Measurements from ENCODE around the gene TBC1D17.

TBC1D17 gene

GRCh38 chr19:49884760-49885159 lies 7.3 kb downstream of the TBC1D17 start:
- peaks cover 55 to 95% (median 74%) of the 10 kb centered on the region in 3 donors for H3K36me3 ChIP-seq
- no peaks in the 10 kb centered on the region for H3K9me3 ChIP-seq
- TF ChIP-seq CTCF (IDR thresholded peaks at IDR 0.05), result no peak
- no peak overlapping the region for H3K27ac ChIP-seq
- no peak overlapping the region for H3K4me3 ChIP-seq
- DNase-seq, result no peak
- H3K27me3 ChIP-seq, result peaks cover 0 to 1% of the 10 kb centered on the region in 2 donors
- intact Hi-C loops (cut with DNase I; ENCODE audit: low total_unique reads), result no loop called here
- peaks cover 0 to 2% (median 1%) of the 10 kb centered on the region in 4 donors for H3K4me1 ChIP-seq

- no peak for DNase-seq
- H3K27ac ChIP-seq, result no peak overlapping the region
- TF ChIP-seq CTCF (IDR thresholded peaks at IDR 0.05), result no peak
- no peaks in the 10 kb centered on the region for H3K9me3 ChIP-seq
- H3K27me3 ChIP-seq, result peaks cover 0 to 21% of the 10 kb centered on the region in 2 donors
- intact Hi-C loops (cut with DNase I; ENCODE audit: low total_unique reads), result no loop called here
- H3K36me3 ChIP-seq, result peaks cover 31 to 71% (median 51%) of the 10 kb centered on the region in 3 donors
- peaks cover 0 to 15% (median 11%) of the 10 kb centered on the region in 4 donors for H3K4me1 ChIP-seq
- H3K4me3 ChIP-seq, result no peak overlapping the region
These were observed 9.6 kb downstream of the TBC1D17 start for GRCh38 chr19:49887037-49887664.

- intact Hi-C loops (cut with DNase I; ENCODE audit: low total_unique reads), result no loop called here
- no peaks in the 10 kb centered on the region for H3K9me3 ChIP-seq
- peaks cover 0 to 15% (median 11%) of the 10 kb centered on the region in 4 donors for H3K4me1 ChIP-seq
- H3K27me3 ChIP-seq, result peaks cover 0 to 28% of the 10 kb centered on the region in 2 donors
- no peak overlapping the region for H3K27ac ChIP-seq
- peaks cover 23 to 64% (median 43%) of the 10 kb centered on the region in 3 donors for H3K36me3 ChIP-seq
- H3K4me3 ChIP-seq, result no peak overlapping the region
- TF ChIP-seq CTCF (IDR thresholded peaks at IDR 0.05), result no peak
- no peak for DNase-seq
These were observed 10.4 kb downstream of the TBC1D17 start for GRCh38 chr19:49887665-49888509.

- H3K36me3 ChIP-seq, result peaks cover 18 to 58% (median 37%) of the 10 kb centered on the region in 3 donors
- intact Hi-C loops (cut with DNase I; ENCODE audit: low total_unique reads), result no loop called here
- H3K4me1 ChIP-seq, result peaks cover 0 to 15% (median 11%) of the 10 kb centered on the region in 4 donors
- H3K27ac ChIP-seq, result no peak overlapping the region
- no peak overlapping the region for H3K4me3 ChIP-seq
- DNase-seq, result no peak
- peaks cover 0 to 33% of the 10 kb centered on the region in 2 donors for H3K27me3 ChIP-seq
- TF ChIP-seq CTCF (IDR thresholded peaks at IDR 0.05), result no peak
- no peaks in the 10 kb centered on the region for H3K9me3 ChIP-seq
These were observed 11.0 kb downstream of the TBC1D17 start for GRCh38 chr19:49888510-49888824.

GRCh38 chr19:49889038-49889686 lies 11.7 kb downstream of the TBC1D17 start:
- H3K27me3 ChIP-seq, result peaks cover 0 to 33% of the 10 kb centered on the region in 2 donors
- peaks cover 0 to 15% (median 11%) of the 10 kb centered on the region in 4 donors for H3K4me1 ChIP-seq
- peaks cover 11 to 51% (median 30%) of the 10 kb centered on the region in 3 donors for H3K36me3 ChIP-seq
- intact Hi-C loops (cut with DNase I; ENCODE audit: low total_unique reads), result no loop called here
- no peak overlapping the region for H3K27ac ChIP-seq
- TF ChIP-seq CTCF (IDR thresholded peaks at IDR 0.05), result no peak
- no peak for DNase-seq
- no peak overlapping the region for H3K4me3 ChIP-seq
- no peaks in the 10 kb centered on the region for H3K9me3 ChIP-seq
